ENCODE data around the gene CLDN19. TPM values are rescaled to one million over a fixed set of nuclear protein-coding genes. Genes with fewer than 3 reads are reported as not detected.
A peak's percentile ranks its signal among the peaks of the same experiment; 100 is the strongest.
"Not testable (repeated sequence)": the region's sequence is repeated elsewhere in the genome, so short reads cannot be mapped to it uniquely, and the experiment has no call there.

CLDN19 gene
- total RNA-seq, 1 experiment from 2014 or later, result not detected

DNA sequence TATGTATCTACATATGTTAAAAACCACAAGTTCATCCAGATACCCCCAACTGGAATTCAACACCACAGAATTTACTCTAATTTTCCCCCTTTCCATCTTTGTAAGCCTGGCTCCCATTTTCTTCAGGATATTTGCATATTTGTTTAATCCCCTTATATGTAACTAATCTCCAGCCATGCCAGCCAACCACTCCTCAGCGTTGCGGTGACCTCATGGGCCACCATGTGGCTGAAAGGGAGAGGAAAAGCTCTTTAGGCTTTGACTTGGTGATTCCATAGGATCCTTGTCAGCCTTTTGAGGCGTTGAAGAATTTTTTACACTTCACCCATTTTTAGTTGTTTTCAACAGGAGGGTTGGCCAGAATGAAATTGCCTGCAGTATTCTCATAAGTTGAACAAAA lies 10.0 kb downstream of the CLDN19 start:
- H3K9me2 ChIP-seq (ENCODE audit: insufficient read depth), result no peaks in the 10 kb centered on the region
- H3K4me3 ChIP-seq (replicated peaks in 1 of 2; ENCODE audit: low read depth in 1 of 2, low read length in 2 of 2), result no peak overlapping the region
- H3K4me1 ChIP-seq (ENCODE audit: control insufficient read depth in 1 of 2, insufficient read depth in 2 of 2, low read length in 2 of 2), result peaks cover 4 to 6% of the 10 kb centered on the region in 2 experiments
- ChIA-PET CTCF (interaction anchor here (1.5 to 2.4 kb wide), 2 partner anchors 152 to 556 kb away, joined by 7 to 15 read pairs; no protein-coding TSS in a partner anchor), POLR2A (no interaction called here), RAD21 (ENCODE audit: low non-redundant PET in 1 of 2, low total read pairs in 2 of 2, uncharacterized antibody in 2 of 2, unreplicated experiment in 2 of 2) (no interaction called here)
- TF ChIP-seq RAD21 (IDR thresholded peaks at IDR 0.05; ENCODE audit: low read depth), result peak; percentile 36; the same call in 1 of the 2 replicates
- TF ChIP-seq ELF1 (IDR thresholded peaks at IDR 0.05; ENCODE audit: borderline replicate concordance, low read depth), result no peak
- H3K27me3 ChIP-seq (ENCODE audit: insufficient read depth, low read length), result no peaks in the 10 kb centered on the region
- no TSS peak for BruUV-seq (replicated peaks)
- H2AFZ ChIP-seq (ENCODE audit: low read depth, low read length, poor library complexity, severe bottlenecking), result no peak overlapping the region
- no peaks in the 10 kb centered on the region for H3K36me3 ChIP-seq (ENCODE audit: control insufficient read depth in 1 of 2, insufficient read depth in 2 of 2, low read length in 2 of 2)
- H3K9me3 ChIP-seq (ENCODE audit: control insufficient read depth in 1 of 2, insufficient read depth in 1 of 2, low read depth in 1 of 2, low read length in 2 of 2), result no peaks in the 10 kb centered on the region
- H3K79me2 ChIP-seq (ENCODE audit: insufficient read depth, low read length), result no peaks in the 10 kb centered on the region
- DNase-seq (ENCODE audit: low read depth, low spot score) (no peak), ATAC-seq (no peak)
- no peaks in the 10 kb centered on the region for H4K20me1 ChIP-seq (ENCODE audit: insufficient read depth)
- no peak overlapping the region for H3K27ac ChIP-seq (ENCODE audit: low read depth, low read length)
- no peak overlapping the region for H3K9ac ChIP-seq (ENCODE audit: low read length)
- intact Hi-C loops (cut with micrococcal nuclease), result loop anchor here (2.0 to 10.0 kb wide), 4 partner anchors 151 to 583 kb away; no protein-coding TSS in a partner anchor
- H3K4me2 ChIP-seq (ENCODE audit: low read length), result no peak overlapping the region

DNA sequence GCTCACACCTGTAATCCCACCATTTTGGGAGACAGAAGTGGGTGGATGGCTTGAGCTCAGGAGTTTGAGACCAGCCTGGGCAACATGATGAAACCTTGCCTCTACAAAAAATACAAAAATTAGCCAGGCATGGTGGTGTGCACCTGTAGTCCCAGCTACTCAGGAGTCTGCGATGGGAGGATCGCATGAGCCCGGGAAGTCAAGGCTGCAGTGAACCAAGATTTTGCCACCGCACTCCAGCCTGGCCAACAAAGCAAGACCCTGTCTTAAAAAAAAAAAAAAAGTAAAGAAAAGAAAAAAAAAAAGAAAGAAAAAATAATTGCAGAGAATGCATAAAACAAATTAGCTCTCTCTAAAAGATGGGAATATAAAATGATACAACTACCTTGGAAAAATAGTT lies 14.2 kb downstream of the CLDN19 start:
- H2AFZ ChIP-seq (ENCODE audit: low read depth, low read length, poor library complexity, severe bottlenecking); DNase-seq (ENCODE audit: low read depth, low spot score); H3K27me3 ChIP-seq (ENCODE audit: insufficient read depth, low read length); H3K27ac ChIP-seq (ENCODE audit: low read depth, low read length); ATAC-seq; H3K4me1 ChIP-seq (ENCODE audit: control insufficient read depth in 1 of 2, insufficient read depth in 2 of 2, low read length in 2 of 2); CTCF ChIA-PET; H3K79me2 ChIP-seq (ENCODE audit: insufficient read depth, low read length); BruUV-seq (replicated peaks); RAD21 ChIA-PET (ENCODE audit: low non-redundant PET in 1 of 2, low total read pairs in 2 of 2, uncharacterized antibody in 2 of 2, unreplicated experiment in 2 of 2); H3K4me2 ChIP-seq (ENCODE audit: low read length); H3K9me2 ChIP-seq (ENCODE audit: insufficient read depth); H3K9me3 ChIP-seq (ENCODE audit: control insufficient read depth in 1 of 2, insufficient read depth in 1 of 2, low read depth in 1 of 2, low read length in 2 of 2); H3K4me3 ChIP-seq (replicated peaks in 1 of 2; ENCODE audit: low read depth in 1 of 2, low read length in 2 of 2); H3K9ac ChIP-seq (ENCODE audit: low read length); intact Hi-C loops (cut with micrococcal nuclease); POLR2A ChIA-PET; H4K20me1 ChIP-seq (ENCODE audit: insufficient read depth); H3K36me3 ChIP-seq (ENCODE audit: control insufficient read depth in 1 of 2, insufficient read depth in 2 of 2, low read length in 2 of 2): not testable (repeated sequence)

DNA sequence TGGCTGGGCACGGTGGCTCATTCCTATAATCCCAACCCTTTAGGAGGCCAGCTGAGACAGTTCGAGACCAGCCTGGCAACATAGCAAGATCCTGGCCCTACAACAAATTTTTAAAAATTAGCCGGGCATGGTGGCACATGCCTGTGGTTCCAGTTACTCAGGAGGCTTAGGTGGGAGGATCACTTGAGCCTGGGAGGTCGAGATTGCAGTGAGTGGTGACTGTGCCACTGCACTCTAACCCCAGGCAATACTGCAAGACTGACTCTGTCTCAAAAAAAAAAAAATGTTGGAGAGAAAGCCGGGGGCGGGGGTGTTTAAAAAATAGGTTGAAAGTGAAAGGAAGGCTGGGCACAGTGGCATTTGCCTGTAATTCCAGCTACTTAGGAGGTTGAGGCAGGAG lies 16.5 kb downstream of the CLDN19 start:
- intact Hi-C loops (cut with micrococcal nuclease), result no loop called here
- H3K27ac ChIP-seq (ENCODE audit: low read depth, low read length), result no peak overlapping the region
- H3K27me3 ChIP-seq (ENCODE audit: insufficient read depth, low read length), result no peaks in the 10 kb centered on the region
- POLR2A ChIA-PET, result interaction anchor here (0.6 kb wide), 1 partner anchor 40 kb away, joined by 4 read pairs; no protein-coding TSS in a partner anchor
- H2AFZ ChIP-seq (ENCODE audit: low read depth, low read length, poor library complexity, severe bottlenecking), result no peak overlapping the region
- H3K4me2 ChIP-seq (ENCODE audit: low read length), result no peak overlapping the region
- no peaks in the 10 kb centered on the region for H4K20me1 ChIP-seq (ENCODE audit: insufficient read depth)
- H3K79me2 ChIP-seq (ENCODE audit: insufficient read depth, low read length), result no peaks in the 10 kb centered on the region
- H3K9me2 ChIP-seq (ENCODE audit: insufficient read depth), result no peaks in the 10 kb centered on the region
- H3K4me1 ChIP-seq (ENCODE audit: control insufficient read depth in 1 of 2, insufficient read depth in 2 of 2, low read length in 2 of 2), result peaks cover 0 to 4% of the 10 kb centered on the region in 2 experiments; a peak in 1 of 4 replicates
- H3K36me3 ChIP-seq (ENCODE audit: control insufficient read depth in 1 of 2, insufficient read depth in 2 of 2, low read length in 2 of 2), result no peaks in the 10 kb centered on the region
- TF ChIP-seq EZH2 (IDR thresholded peaks at IDR 0.05) (no peak), ZNF274 (IDR thresholded peaks at IDR 0.05; ENCODE audit: low read depth, low read length) (no peak), POLR2A (IDR thresholded peaks at IDR 0.05; ENCODE audit: borderline replicate concordance, extremely low read depth, insufficient read depth, insufficient read length) (no peak)
- TF ChIP-seq, protein P1, sequence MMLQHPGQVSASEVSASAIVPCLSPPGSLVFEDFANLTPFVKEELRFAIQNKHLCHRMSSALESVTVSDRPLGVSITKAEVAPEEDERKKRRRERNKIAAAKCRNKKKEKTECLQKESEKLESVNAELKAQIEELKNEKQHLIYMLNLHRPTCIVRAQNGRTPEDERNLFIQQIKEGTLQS (IDR thresholded peaks at IDR 0.05), result no peak
- no peak overlapping the region for H3K4me3 ChIP-seq (replicated peaks in 1 of 2; ENCODE audit: low read depth in 1 of 2, low read length in 2 of 2)
- ATAC-seq (peak; percentile 40; the same call in 1 of the 2 replicates), DNase-seq (ENCODE audit: low read depth, low spot score) (no peak)
- RAD21 ChIA-PET (ENCODE audit: low non-redundant PET in 1 of 2, low total read pairs in 2 of 2, uncharacterized antibody in 2 of 2, unreplicated experiment in 2 of 2), result no interaction called here
- CTCF ChIA-PET, result no interaction called here
- H3K9ac ChIP-seq (ENCODE audit: low read length), result no peak overlapping the region
- BruUV-seq (replicated peaks), result no TSS peak
- no peaks in the 10 kb centered on the region for H3K9me3 ChIP-seq (ENCODE audit: control insufficient read depth in 1 of 2, insufficient read depth in 1 of 2, low read depth in 1 of 2, low read length in 2 of 2)

DNA sequence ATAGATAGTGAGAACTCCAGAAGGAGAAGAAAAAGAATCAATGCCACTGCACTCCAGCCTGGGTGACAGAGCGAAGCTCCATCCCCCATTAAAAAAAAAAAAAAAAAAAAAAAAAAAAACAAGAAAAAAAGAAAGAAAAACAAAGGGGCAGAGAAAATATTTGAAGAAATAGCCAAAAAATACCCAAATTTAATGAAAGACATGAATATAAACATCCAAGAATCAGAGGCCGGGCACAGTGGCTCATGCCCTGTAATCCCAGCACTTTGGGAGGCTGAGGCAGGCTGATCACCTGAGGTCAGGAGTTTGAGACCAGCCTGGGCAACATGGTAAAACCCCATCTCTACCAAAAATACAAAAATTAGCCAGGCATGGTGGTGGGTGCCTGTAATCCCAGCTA lies 17.6 kb downstream of the CLDN19 start:
- H3K4me1 ChIP-seq (ENCODE audit: control insufficient read depth in 1 of 2, insufficient read depth in 2 of 2, low read length in 2 of 2); H3K4me3 ChIP-seq (replicated peaks in 1 of 2; ENCODE audit: low read depth in 1 of 2, low read length in 2 of 2); H3K27ac ChIP-seq (ENCODE audit: low read depth, low read length); H3K9me3 ChIP-seq (ENCODE audit: control insufficient read depth in 1 of 2, insufficient read depth in 1 of 2, low read depth in 1 of 2, low read length in 2 of 2); H4K20me1 ChIP-seq (ENCODE audit: insufficient read depth); RAD21 ChIA-PET (ENCODE audit: low non-redundant PET in 1 of 2, low total read pairs in 2 of 2, uncharacterized antibody in 2 of 2, unreplicated experiment in 2 of 2); ATAC-seq; H3K9ac ChIP-seq (ENCODE audit: low read length); H3K9me2 ChIP-seq (ENCODE audit: insufficient read depth); H2AFZ ChIP-seq (ENCODE audit: low read depth, low read length, poor library complexity, severe bottlenecking); H3K36me3 ChIP-seq (ENCODE audit: control insufficient read depth in 1 of 2, insufficient read depth in 2 of 2, low read length in 2 of 2); H3K79me2 ChIP-seq (ENCODE audit: insufficient read depth, low read length); intact Hi-C loops (cut with micrococcal nuclease); BruUV-seq (replicated peaks); H3K27me3 ChIP-seq (ENCODE audit: insufficient read depth, low read length); H3K4me2 ChIP-seq (ENCODE audit: low read length); POLR2A ChIA-PET; CTCF ChIA-PET; DNase-seq (ENCODE audit: low read depth, low spot score): not testable (repeated sequence)
